Mesenchymal stem cell (in vitro differentiated cells and primary cell): Measurements from ENCODE around the gene CLDND1.

ENCODE experiments used
- DNase-seq: peaks from one replicate; pipeline ENCODE4 v3.0.0-alpha.2; 2013
- H2AFZ ChIP-seq: one replicate; pipeline ENCODE4 v1.6.1; 2013; ENCODE audit warnings: low read depth, mild to moderate bottlenecking, control low read depth, inconsistent platforms, low read length, moderate library complexity
- H2AK5ac ChIP-seq: 2 replicates; pipeline ENCODE4 v1.6.1; 2013; ENCODE audit warnings: low read length, moderate library complexity, mild to moderate bottlenecking, inconsistent platforms; ENCODE audit not compliant: severe bottlenecking
- H2BK120ac ChIP-seq: one replicate; pipeline ENCODE4 v1.6.1; 2013; ENCODE audit warnings: low read depth, mild to moderate bottlenecking, inconsistent platforms, low read length, moderate library complexity
- H2BK12ac ChIP-seq, 2 experiments: one replicate each; pipeline ENCODE4 v1.6.1; 2013; ENCODE audit warnings: inconsistent platforms in 2 of 2, low read length in 2 of 2, mild to moderate bottlenecking in 2 of 2, moderate library complexity in 2 of 2, control low read depth in 1 of 2
- H2BK15ac ChIP-seq: one replicate; pipeline ENCODE4 v1.6.1; 2013; ENCODE audit warnings: mild to moderate bottlenecking, low read depth, inconsistent platforms; ENCODE audit not compliant: poor library complexity, severe bottlenecking
- H2BK5ac ChIP-seq: 2 replicates; pipeline ENCODE4 v1.6.1; 2013; ENCODE audit warnings: low read depth, mild to moderate bottlenecking, low read length, control low read depth, inconsistent platforms; ENCODE audit not compliant: poor library complexity, severe bottlenecking
- H3K14ac ChIP-seq, 2 experiments: one replicate each; pipeline ENCODE4 v1.6.1; 2013; ENCODE audit warnings: inconsistent platforms in 2 of 2, low read length in 2 of 2, control low read depth in 1 of 2, mild to moderate bottlenecking in 1 of 2, moderate library complexity in 1 of 2
- H3K18ac ChIP-seq, 2 experiments: one replicate each; pipeline ENCODE4 v1.6.1; 2013; ENCODE audit warnings: inconsistent platforms in 2 of 2, low read length in 2 of 2, control low read depth in 1 of 2, low read depth in 1 of 2, mild to moderate bottlenecking in 1 of 2
- H3K23ac ChIP-seq, 2 experiments: one replicate each; pipeline ENCODE4 v1.6.1; 2013; ENCODE audit warnings: inconsistent platforms in 2 of 2, low read length in 2 of 2, mild to moderate bottlenecking in 2 of 2, moderate library complexity in 2 of 2, control low read depth in 1 of 2
- H3K27ac ChIP-seq: 2 replicates; pipeline ENCODE4 v1.5.1; 2013; ENCODE audit warnings: mild to moderate bottlenecking, moderate library complexity, low read length, control low read depth, inconsistent platforms; ENCODE audit not compliant: poor library complexity, severe bottlenecking
- H3K27me3 ChIP-seq, 2 experiments: 2 replicates each; pipeline versions ENCODE4 v1.6.1 to v1.7.0; 2013; ENCODE audit warnings: low read length in 2 of 2, mild to moderate bottlenecking in 2 of 2, moderate library complexity in 2 of 2, control low read depth in 1 of 2, inconsistent platforms in 1 of 2; ENCODE audit not compliant: control insufficient read depth in 1 of 2, insufficient read depth in 1 of 2
- H3K36me3 ChIP-seq, 2 experiments: 2 replicates each; pipeline versions ENCODE4 v1.6.1 to v1.7.0; 2013; ENCODE audit warnings: low read length in 2 of 2, control low read depth in 1 of 2, inconsistent platforms in 1 of 2, low read depth in 1 of 2, mild to moderate bottlenecking in 1 of 2; ENCODE audit not compliant: insufficient read depth in 2 of 2, control insufficient read depth in 1 of 2
- H3K4ac ChIP-seq, 2 experiments: one replicate each; pipeline ENCODE4 v1.6.1; 2013; ENCODE audit warnings: inconsistent platforms in 2 of 2, low read length in 2 of 2, mild to moderate bottlenecking in 2 of 2, moderate library complexity in 2 of 2, control low read depth in 1 of 2, low read depth in 1 of 2
- H3K4me1 ChIP-seq: 2 replicates; pipeline ENCODE4 v1.6.1; 2013; ENCODE audit warnings: low read depth, low read length, control low read depth; ENCODE audit not compliant: control insufficient read depth, insufficient read depth
- H3K4me2 ChIP-seq: 2 replicates; pipeline ENCODE4 v1.6.1; 2013; ENCODE audit warnings: low read length, mild to moderate bottlenecking, inconsistent platforms; ENCODE audit not compliant: poor library complexity, severe bottlenecking
- H3K4me3 ChIP-seq, 2 experiments: 2 replicates each; pipeline versions ENCODE4 v1.5.1 to v1.7.0; 2013; ENCODE audit warnings: low read length in 2 of 2, mild to moderate bottlenecking in 2 of 2, control low read depth in 1 of 2, low read depth in 1 of 2; ENCODE audit not compliant: insufficient read depth in 1 of 2
- H3K79me1 ChIP-seq: replicated peaks from 2 replicates; pipeline ENCODE4 v1.6.1; 2013; ENCODE audit warnings: mild to moderate bottlenecking, control low read depth, low read length, inconsistent platforms; ENCODE audit not compliant: poor library complexity, severe bottlenecking
- H3K9ac ChIP-seq: 2 replicates; pipeline ENCODE4 v1.7.0; 2013; ENCODE audit warnings: mild to moderate bottlenecking, low read length, moderate library complexity
- H3K9me3 ChIP-seq: 2 replicates; pipeline ENCODE4 v1.7.0; 2013; ENCODE audit warnings: mild to moderate bottlenecking, low read length; ENCODE audit not compliant: control insufficient read depth
- H4K8ac ChIP-seq: one replicate; pipeline ENCODE4 v1.6.1; 2013; ENCODE audit warnings: inconsistent platforms, mild to moderate bottlenecking, low read length, moderate library complexity
- H4K91ac ChIP-seq: one replicate; pipeline ENCODE4 v1.6.1; 2013; ENCODE audit warnings: mild to moderate bottlenecking, low read length, inconsistent platforms
- WGBS: methylation state at CpG from one replicate; pipeline ENCODE4 v1.1.7; 2013; ENCODE audit warnings: mixed read lengths; 5-methylcytosine and 5-hydroxymethylcytosine counted together

Gene CLDND1

DNA sequence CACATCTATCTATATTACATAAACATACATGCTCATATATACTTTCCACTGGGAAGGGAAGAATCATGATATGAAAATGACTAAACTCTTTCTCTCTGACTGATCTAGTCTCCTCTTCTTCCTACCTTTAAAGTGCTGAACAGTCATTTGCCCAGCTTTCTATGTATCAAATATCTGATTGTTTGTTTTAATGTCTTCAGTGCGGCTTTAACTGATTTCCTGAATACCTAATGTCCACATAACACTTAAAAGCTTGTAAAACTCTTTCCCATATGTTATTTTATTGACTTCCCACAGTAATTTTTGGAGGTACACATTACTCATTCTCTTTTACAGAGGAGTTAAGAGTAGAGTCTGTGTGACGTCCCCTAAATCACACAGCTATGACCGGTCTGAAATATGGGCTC lies 42.5 kb upstream of the CLDND1 start:
- Histone ChIP-seq H3K27me3 (no peaks in the 10 kb centered on the region), H2BK5ac (no peak overlapping the region), H3K23ac (no peak overlapping the region)

GRCh38 chr3:98564282-98565005 lies 41.7 kb upstream of the CLDND1 start:
- no peak overlapping the region for H3K27ac ChIP-seq
- no peaks in the 10 kb centered on the region for H3K79me1 ChIP-seq
- peak overlapping the region; percentile 29 for H2BK120ac ChIP-seq
- H3K9me3 ChIP-seq, result no peaks in the 10 kb centered on the region
- no peak for DNase-seq
- no peak overlapping the region for H2AFZ ChIP-seq
- no peak overlapping the region for H3K4me3 ChIP-seq
- H3K23ac ChIP-seq, result no peak overlapping the region
- peak overlapping the region; percentile 2 to 78 for H3K18ac ChIP-seq
- no peaks in the 10 kb centered on the region for H3K27me3 ChIP-seq
- no peak overlapping the region for H3K14ac ChIP-seq
- no peak overlapping the region for H3K9ac ChIP-seq
- no peak overlapping the region for H4K8ac ChIP-seq
- WGBS, result 95% methylated on average over 7 of the region's 7 CpGs
- H2BK5ac ChIP-seq, result no peak overlapping the region
- no peak overlapping the region for H3K4ac ChIP-seq
- no peaks in the 10 kb centered on the region for H3K4me1 ChIP-seq
- no peak overlapping the region for H2BK15ac ChIP-seq
- H2AK5ac ChIP-seq, result no peak overlapping the region
- no peak overlapping the region for H4K91ac ChIP-seq
- H2BK12ac ChIP-seq, result peak overlapping the region; percentile 49 to 100
- no peaks in the 10 kb centered on the region for H3K36me3 ChIP-seq
- no peak overlapping the region for H3K4me2 ChIP-seq

More for the DNA sequence above, 42.5 kb upstream of the CLDND1 start:
- H3K4ac ChIP-seq, result no peak overlapping the region
- H3K9ac ChIP-seq, result no peak overlapping the region
- no peak overlapping the region for H2BK15ac ChIP-seq
- no peak overlapping the region for H4K8ac ChIP-seq
- no peak overlapping the region for H3K18ac ChIP-seq
- no peaks in the 10 kb centered on the region for H3K79me1 ChIP-seq
- no peaks in the 10 kb centered on the region for H3K36me3 ChIP-seq
- no peak overlapping the region for H3K14ac ChIP-seq
- H3K4me3 ChIP-seq, result no peak overlapping the region
- WGBS, result 63% methylated on average over 2 of the region's 3 CpGs
- H3K9me3 ChIP-seq, result no peaks in the 10 kb centered on the region
- no peak overlapping the region for H4K91ac ChIP-seq
- no peak overlapping the region for H2BK120ac ChIP-seq
- no peak overlapping the region for H2BK12ac ChIP-seq
- H2AFZ ChIP-seq, result no peak overlapping the region
- no peaks in the 10 kb centered on the region for H3K4me1 ChIP-seq
- no peak overlapping the region for H3K4me2 ChIP-seq
- no peak overlapping the region for H2AK5ac ChIP-seq
- no peak for DNase-seq
- H3K27ac ChIP-seq, result no peak overlapping the region

DNA sequence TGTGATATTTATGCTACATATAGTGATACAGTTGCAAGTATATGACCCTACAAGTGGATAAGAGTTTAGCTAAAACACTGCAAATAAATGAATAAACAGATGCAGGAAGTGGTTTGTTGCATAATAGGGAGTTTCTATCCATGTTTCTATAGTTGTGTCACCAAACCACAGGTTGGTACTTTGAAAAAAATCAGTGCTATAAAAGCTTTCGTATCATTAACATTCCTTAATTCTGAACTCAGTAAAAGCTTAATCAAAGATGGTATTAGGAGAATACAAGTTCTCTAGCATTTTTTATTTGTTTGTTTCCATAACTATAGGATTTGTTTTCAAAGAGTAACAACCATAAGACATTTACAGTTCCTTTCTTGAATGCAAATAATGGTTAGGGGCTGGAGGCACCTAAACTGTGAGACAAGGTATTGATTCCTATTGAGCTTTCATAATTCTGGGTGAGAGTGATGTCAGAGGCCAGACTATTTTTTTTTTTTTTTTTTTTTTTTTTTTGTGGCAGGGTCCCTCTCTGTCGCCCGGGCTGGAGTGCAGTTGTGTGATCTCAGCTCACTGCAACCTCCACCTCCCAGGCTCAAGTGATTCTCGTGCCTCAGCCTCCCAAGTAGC lies 41.1 kb upstream of the CLDND1 start:
- H2BK120ac ChIP-seq, result no peak overlapping the region
- no peaks in the 10 kb centered on the region for H3K79me1 ChIP-seq
- no peak overlapping the region for H3K23ac ChIP-seq
- no peaks in the 10 kb centered on the region for H3K9me3 ChIP-seq
- H3K18ac ChIP-seq, result no peak overlapping the region
- peak overlapping the region in 1 of 2 experiments; percentile 49 for H2BK12ac ChIP-seq
- H3K4ac ChIP-seq, result no peak overlapping the region
- H3K4me2 ChIP-seq, result no peak overlapping the region
- H3K27ac ChIP-seq, result no peak overlapping the region
- H3K36me3 ChIP-seq, result no peaks in the 10 kb centered on the region
- no peaks in the 10 kb centered on the region for H3K4me1 ChIP-seq
- WGBS, result 87% methylated on average over 3 of the region's 4 CpGs
- no peak overlapping the region for H4K8ac ChIP-seq
- DNase-seq, result peak; percentile 88
- no peak overlapping the region for H2BK15ac ChIP-seq
- H2BK5ac ChIP-seq, result no peak overlapping the region
- no peak overlapping the region for H4K91ac ChIP-seq
- no peak overlapping the region for H3K4me3 ChIP-seq
- no peak overlapping the region for H3K9ac ChIP-seq
- H2AK5ac ChIP-seq, result no peak overlapping the region
- H2AFZ ChIP-seq, result no peak overlapping the region
- H3K27me3 ChIP-seq, result no peaks in the 10 kb centered on the region
- H3K14ac ChIP-seq, result no peak overlapping the region

GRCh38 chr3:98561727-98562521 lies 39.2 kb upstream of the CLDND1 start:
- no peaks in the 10 kb centered on the region for H3K36me3 ChIP-seq
- H3K4me3 ChIP-seq, result no peak overlapping the region
- H3K9me3 ChIP-seq, result no peaks in the 10 kb centered on the region
- H3K4ac ChIP-seq, result no peak overlapping the region
- no peak overlapping the region for H3K23ac ChIP-seq
- H3K9ac ChIP-seq, result no peak overlapping the region
- H4K91ac ChIP-seq, result no peak overlapping the region
- H3K18ac ChIP-seq, result no peak overlapping the region
- H3K4me1 ChIP-seq, result no peaks in the 10 kb centered on the region
- peak; percentile 41 for DNase-seq
- no peaks in the 10 kb centered on the region for H3K79me1 ChIP-seq
- WGBS, result 97% methylated on average over 2 of the region's 5 CpGs
- peak overlapping the region in 1 of 2 experiments; percentile 21 for H2BK12ac ChIP-seq
- H2BK15ac ChIP-seq, result no peak overlapping the region
- no peak overlapping the region for H2AK5ac ChIP-seq
- H2BK5ac ChIP-seq, result no peak overlapping the region
- no peak overlapping the region for H2AFZ ChIP-seq
- no peak overlapping the region for H4K8ac ChIP-seq
- no peak overlapping the region for H3K4me2 ChIP-seq
- no peak overlapping the region for H3K14ac ChIP-seq
- H3K27me3 ChIP-seq, result peaks cover 0 to 4% of the 10 kb centered on the region in 2 experiments
- H2BK120ac ChIP-seq, result no peak overlapping the region
- H3K27ac ChIP-seq, result no peak overlapping the region
